Endodermal cell (in vitro differentiated cells): ENCODE measurements around the gene KRTAP2-4. TPM values are rescaled to one million over a fixed set of nuclear protein-coding genes. Genes with fewer than 3 reads are reported as not detected.

Experiments
- DNase-seq: peaks from one replicate; pipeline ENCODE4 v3.0.0-alpha.2; 2017
- H3K27ac ChIP-seq: 2 replicates; pipeline ENCODE4 v1.5.1; 2013; ENCODE audit warnings: mild to moderate bottlenecking, low read depth, low read length, moderate library complexity
- H3K27me3 ChIP-seq: 2 replicates; pipeline ENCODE4 v1.6.1; 2013; ENCODE audit warnings: mild to moderate bottlenecking, low read length, moderate library complexity; ENCODE audit not compliant: insufficient read depth, control insufficient read depth, poor library complexity, severe bottlenecking
- H3K36me3 ChIP-seq: 2 replicates; pipeline ENCODE4 v1.7.0; 2013; ENCODE audit warnings: mild to moderate bottlenecking, low read length, moderate library complexity; ENCODE audit not compliant: control insufficient read depth, insufficient read depth
- H3K4me1 ChIP-seq: one replicate; pipeline ENCODE4 v1.7.0; 2013; ENCODE audit warnings: low read length; ENCODE audit not compliant: control insufficient read depth, insufficient read depth
- H3K4me3 ChIP-seq: 2 replicates; pipeline ENCODE4 v1.5.1; 2013; ENCODE audit warnings: mild to moderate bottlenecking, low read length, moderate library complexity
- H3K9ac ChIP-seq: 2 replicates; pipeline ENCODE4 v1.6.1; 2013; ENCODE audit warnings: mild to moderate bottlenecking, low read length, moderate library complexity; ENCODE audit not compliant: poor library complexity, severe bottlenecking; ENCODE audit errors: extremely low read depth
- H3K9me3 ChIP-seq: 2 replicates; pipeline ENCODE4 v1.6.1; 2013; ENCODE audit warnings: mild to moderate bottlenecking, low read length, moderate library complexity; ENCODE audit not compliant: control insufficient read depth
- H3K27ac Mint-ChIP-seq: 2 replicates; pipeline ENCODE4 v1.8.0; 2020; ENCODE audit warnings: mixed read lengths
- H3K27me3 Mint-ChIP-seq: 2 replicates; pipeline ENCODE4 v1.8.0; 2021; ENCODE audit warnings: mild to moderate bottlenecking, mixed read lengths; ENCODE audit not compliant: insufficient read depth
- H3K36me3 Mint-ChIP-seq: 2 replicates; pipeline ENCODE4 v1.8.0; 2020; ENCODE audit warnings: low read depth, mixed read lengths
- H3K4me1 Mint-ChIP-seq: 2 replicates; pipeline ENCODE4 v1.8.0; 2020; ENCODE audit warnings: mixed read lengths
- H3K4me3 Mint-ChIP-seq: 2 replicates; pipeline ENCODE4 v1.8.0; 2020; ENCODE audit warnings: mild to moderate bottlenecking, moderate library complexity, mixed read lengths
- H3K9me3 Mint-ChIP-seq: 2 replicates; pipeline ENCODE4 v1.8.0; 2020; ENCODE audit warnings: mild to moderate bottlenecking, mixed read lengths
- CTCF ChIP-seq: fragments of 200-600 bp; sonication (generic); conservative IDR thresholded peaks from 2 replicates; pipeline ENCODE4 v1.5.0; 2021; ENCODE audit warnings: antibody characterized with exemption, mild to moderate bottlenecking
- WGBS, 2 experiments: methylation state at CpG; one replicate each; pipeline versions ENCODE4 v1.1.5 to v1.1.7; 2013; ENCODE audit warnings: missing lambda C conversion rate in 2 of 2, mixed read lengths in 1 of 2; ENCODE audit not compliant: insufficient coverage in 1 of 2, insufficient read length in 1 of 2; 5-methylcytosine and 5-hydroxymethylcytosine counted together
- total RNA-seq, 2 donors: library from RNA; stranded (reverse); fragmentation: NEBNext Ultra II Directional in 1 of 2; extraction: Animal tissue kit (Norgen Biotek cat#: 25700) in 1 of 2; gene quantifications; 2 replicates in 1 of 2; 3 replicates in 1 of 2; pipeline ENCODE4 v1.2.1, GENCODE V29; 2021

KRTAP2-4 gene
- total RNA-seq, 2 donors from 2014 or later: not detected

DNA sequence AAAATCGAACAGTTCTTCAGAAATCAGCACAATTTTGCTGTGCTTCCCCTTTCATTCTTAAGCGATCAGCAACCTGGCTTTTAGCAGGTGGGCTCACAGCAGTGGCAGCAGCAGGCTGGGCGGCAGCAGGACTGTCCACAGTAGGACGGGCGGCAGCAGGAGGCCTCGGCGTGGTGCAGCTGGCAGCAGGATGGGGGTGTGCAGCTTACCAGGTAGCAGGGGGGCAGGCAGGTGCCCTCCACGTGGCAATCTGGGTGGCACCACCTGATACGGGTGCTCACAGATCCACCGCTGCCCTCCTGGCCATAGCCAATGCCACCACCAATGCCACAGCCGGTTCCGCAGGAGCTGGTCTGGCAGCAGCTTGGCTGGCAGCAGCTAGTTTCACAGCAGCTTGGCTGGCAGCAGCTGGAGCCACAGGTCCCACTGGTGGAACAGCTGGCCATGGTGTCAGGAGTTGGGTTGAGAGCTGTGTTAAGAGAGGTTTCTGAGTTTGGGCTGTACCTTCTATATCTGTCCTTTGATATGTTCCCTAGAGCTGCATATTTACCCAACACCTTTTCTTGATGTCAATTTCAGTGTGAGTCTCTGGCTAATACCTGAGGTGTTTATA, 35.9 kb downstream of the KRTAP2-4 start, which contains the start of gene KRTAP1-4:
TSS of gene KRTAP1-4 (minus strand) at position 563 of the 613 bp plus-strand sequence. CDS start at position 446, 117 bp downstream.
- no peaks in the 10 kb centered on the region for H3K36me3 Mint-ChIP-seq
- no peak within 1 kb of the TSS for H3K4me3 ChIP-seq
- no peak for TF ChIP-seq CTCF
- no peaks in the 10 kb centered on the region for H3K36me3 ChIP-seq
- H3K27ac ChIP-seq: no peak within 1 kb of the TSS
- peaks cover under 1% of the 10 kb centered on the region for H3K27me3 Mint-ChIP-seq
- H3K4me1 ChIP-seq: no peaks in the 10 kb centered on the region
- no peak within 1 kb of the TSS for H3K4me3 Mint-ChIP-seq
- no peak within 1 kb of the TSS for H3K27ac Mint-ChIP-seq
- H3K27me3 ChIP-seq: no peaks in the 10 kb centered on the region
- no peak for DNase-seq
- no peaks in the 10 kb centered on the region for H3K9me3 ChIP-seq
- no peak within 1 kb of the TSS for H3K9ac ChIP-seq
- no peaks in the 10 kb centered on the region for H3K9me3 Mint-ChIP-seq
- 95 to 96% methylated on average over 2 to 12 of the region's 12 CpGs for WGBS, 2 experiments
- H3K4me1 Mint-ChIP-seq: no peaks in the 10 kb centered on the region

DNA sequence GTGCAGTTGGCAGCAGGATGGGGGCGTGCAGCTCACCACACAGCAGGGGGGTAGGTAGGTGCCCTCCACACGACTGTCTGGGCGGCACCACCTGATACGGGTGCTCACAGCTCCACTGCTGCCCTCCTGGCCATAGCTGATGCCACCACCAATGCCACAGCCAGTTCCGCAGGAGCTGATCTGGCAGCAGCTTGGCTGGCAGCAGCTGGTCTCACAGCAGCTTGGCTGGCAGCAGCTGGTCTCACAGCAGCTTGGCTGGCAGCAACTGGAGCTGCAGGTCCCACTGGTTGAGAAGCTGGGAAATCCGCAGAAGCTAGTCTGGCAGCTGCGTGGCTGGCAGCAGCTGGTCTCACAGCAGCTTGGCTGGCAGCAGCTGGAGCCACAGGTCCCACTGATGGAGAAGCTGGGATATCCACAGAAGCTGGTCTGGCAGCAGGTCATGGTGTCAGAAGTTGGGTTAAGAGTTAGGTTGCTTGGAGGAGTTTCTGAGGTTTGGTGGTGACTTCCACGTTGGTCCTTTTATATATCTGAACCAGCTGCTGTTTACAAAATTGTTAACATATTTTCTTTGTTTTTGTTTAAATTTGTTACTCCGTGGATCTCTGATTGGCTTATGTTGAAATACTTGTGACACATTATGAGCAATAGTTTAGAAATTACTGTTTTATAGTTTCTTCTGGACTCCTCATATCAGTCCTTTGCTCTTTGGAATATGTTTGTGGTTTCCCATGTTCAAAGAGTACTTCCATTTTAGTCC, 38.8 kb downstream of the KRTAP2-4 start, which contains the start of gene KRTAP1-5:
TSS of gene KRTAP1-5 (minus strand) at position 494 of the 757 bp plus-strand sequence. CDS start at position 441, 53 bp downstream.
- Histone ChIP-seq H3K9me3 (no peaks in the 10 kb centered on the region), H3K4me1 (no peaks in the 10 kb centered on the region), H3K36me3 (no peaks in the 10 kb centered on the region), H3K9ac (no peak within 1 kb of the TSS), H3K4me3 (no peak within 1 kb of the TSS), H3K27ac (no peak within 1 kb of the TSS), H3K27me3 (no peaks in the 10 kb centered on the region)
- WGBS, 2 experiments: 90% methylated on average over 9 of the region's 9 CpGs; no CpG with 5 or more reads in 1 of the 2 experiments
- no peaks in the 10 kb centered on the region for H3K4me1 Mint-ChIP-seq
- H3K27ac Mint-ChIP-seq: no peak within 1 kb of the TSS
- no peak for DNase-seq
- no peak for TF ChIP-seq CTCF
- H3K27me3 Mint-ChIP-seq: peaks cover 2% of the 10 kb centered on the region
- no peak within 1 kb of the TSS for H3K4me3 Mint-ChIP-seq
- H3K36me3 Mint-ChIP-seq: no peaks in the 10 kb centered on the region
- H3K9me3 Mint-ChIP-seq: no peaks in the 10 kb centered on the region

DNA sequence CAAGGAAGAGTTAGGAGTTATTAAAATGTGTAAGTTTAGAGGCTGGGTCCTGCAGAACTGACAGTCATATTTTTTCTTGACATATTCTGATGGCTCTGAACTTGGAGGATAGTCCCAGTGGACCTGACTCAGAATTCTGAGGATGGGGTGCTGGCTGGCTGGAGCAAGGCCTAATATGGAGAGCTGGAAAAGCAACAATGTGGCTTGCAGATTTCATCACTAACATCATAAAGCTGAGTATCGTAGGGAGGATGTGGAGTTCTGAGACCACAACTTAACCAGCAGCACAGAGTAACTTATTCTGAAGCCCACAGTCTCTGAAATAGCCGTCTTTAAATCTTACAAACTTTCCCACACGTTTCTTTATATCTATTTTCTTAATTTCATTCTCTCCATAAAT, 41.0 kb downstream of the KRTAP2-4 start:
- no peaks in the 10 kb centered on the region for H3K4me1 Mint-ChIP-seq
- H3K36me3 ChIP-seq: no peaks in the 10 kb centered on the region

More for the DNA sequence above, 41.0 kb downstream of the KRTAP2-4 start:
- Histone ChIP-seq H3K4me3 (no peak overlapping the region), H3K27ac (no peak overlapping the region), H3K9me3 (no peaks in the 10 kb centered on the region), H3K9ac (no peak overlapping the region), H3K27me3 (no peaks in the 10 kb centered on the region), H3K4me1 (no peaks in the 10 kb centered on the region)
- Mint-ChIP-seq H3K4me3 (no peak overlapping the region), H3K27ac (no peak overlapping the region), H3K36me3 (no peaks in the 10 kb centered on the region), H3K27me3 (peaks cover 2% of the 10 kb centered on the region), H3K9me3 (no peaks in the 10 kb centered on the region)
- 83 to 96% methylated on average over 2 to 3 of the region's 3 CpGs for WGBS, 2 experiments
- no peak for TF ChIP-seq CTCF
- no peak for DNase-seq
